Colonic mucosa (tissue), 4 donors: ENCODE results near the gene NHLRC2. TPM values are rescaled to one million over a fixed set of nuclear protein-coding genes. Genes with fewer than 3 reads are reported as not detected.
A peak's percentile ranks its signal among the peaks of the same experiment; 100 is the strongest.

Experiments
- DNase-seq: peaks from one replicate; pipeline ENCODE4 v3.0.0-alpha.2; 2020
- H3K27ac ChIP-seq: fragments of 200-600 bp; one replicate; pipeline ENCODE4 v1.8.0; 2021
- H3K27me3 ChIP-seq: fragments of 200-600 bp; one replicate; pipeline ENCODE4 v1.8.0; 2021
- H3K36me3 ChIP-seq: fragments of 200-600 bp; one replicate; pipeline ENCODE4 v1.8.0; 2021
- H3K4me1 ChIP-seq: fragments of 200-600 bp; one replicate; pipeline ENCODE4 v1.8.0; 2021; ENCODE audit warnings: mild to moderate bottlenecking
- H3K4me3 ChIP-seq: fragments of 200-600 bp; one replicate; pipeline ENCODE4 v1.8.0; 2021
- H3K9ac ChIP-seq, 2 donors: one replicate each; pipeline ENCODE4 v1.7.0; 2013; ENCODE audit warnings: control low read depth in 2 of 2, low read depth in 2 of 2, low read length in 2 of 2
- H3K9me3 ChIP-seq: fragments of 200-600 bp; one replicate; pipeline ENCODE4 v1.8.0; 2021
- intact Hi-C: fragments of 100-400 bp; cut with DNase I; formaldehyde crosslinking; loops from one replicate; pipeline ENCODE4 v1.14.1; 2022
- total RNA-seq, 2 donors: library from RNA; stranded (reverse); fragmentation: NEBNext Ultra II Directional in 1 of 2; extraction: Animal tissue kit (Norgen Biotek cat#: 25700) in 1 of 2; gene quantifications; one replicate each; pipeline ENCODE4 v1.2.1, GENCODE V29; 2021
- TF ChIP-seq, protein P1 (sequence below): fragments of 200-600 bp; IDR thresholded peaks from one replicate; pipeline ENCODE4 v1.8.0; 2022; ENCODE audit warnings: antibody characterized with exemption, mild to moderate bottlenecking
- donor health status: healthy.
- donor health status: DM: no; HTN: no; CAD: no.
- donor health status: DM: no; HTN: no; CAD: no.

Gene NHLRC2
- total RNA-seq, 2 donors from 2014 or later, result 31.2 to 46.1 TPM

DNA sequence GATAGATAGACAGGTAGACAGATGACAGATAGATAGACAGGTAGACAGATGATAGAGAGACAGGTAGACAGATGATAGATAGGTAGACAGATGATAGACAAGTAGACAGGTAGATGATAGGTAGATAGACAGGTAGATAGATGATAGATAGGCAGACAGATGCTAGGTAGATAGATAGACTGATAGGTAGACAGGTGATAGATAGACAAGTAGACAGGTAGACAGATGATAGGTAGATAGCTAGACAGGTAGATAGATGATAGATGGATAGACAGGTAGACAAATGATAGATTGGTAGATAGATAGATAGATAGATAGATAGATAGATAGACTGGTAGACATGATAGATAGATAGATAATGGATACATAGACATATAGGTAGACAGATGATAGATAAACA lies 95.8 kb downstream of the NHLRC2 start:
- Histone ChIP-seq H3K27ac (no peak overlapping the region), H3K36me3 (no peaks in the 10 kb centered on the region), H3K9ac (no peak overlapping the region), H3K27me3 (no peaks in the 10 kb centered on the region), H3K4me3 (no peak overlapping the region), H3K4me1 (no peaks in the 10 kb centered on the region), H3K9me3 (no peaks in the 10 kb centered on the region)
- DNase-seq, result no peak
- intact Hi-C loops, result no loop called here
- TF ChIP-seq, protein P1, sequence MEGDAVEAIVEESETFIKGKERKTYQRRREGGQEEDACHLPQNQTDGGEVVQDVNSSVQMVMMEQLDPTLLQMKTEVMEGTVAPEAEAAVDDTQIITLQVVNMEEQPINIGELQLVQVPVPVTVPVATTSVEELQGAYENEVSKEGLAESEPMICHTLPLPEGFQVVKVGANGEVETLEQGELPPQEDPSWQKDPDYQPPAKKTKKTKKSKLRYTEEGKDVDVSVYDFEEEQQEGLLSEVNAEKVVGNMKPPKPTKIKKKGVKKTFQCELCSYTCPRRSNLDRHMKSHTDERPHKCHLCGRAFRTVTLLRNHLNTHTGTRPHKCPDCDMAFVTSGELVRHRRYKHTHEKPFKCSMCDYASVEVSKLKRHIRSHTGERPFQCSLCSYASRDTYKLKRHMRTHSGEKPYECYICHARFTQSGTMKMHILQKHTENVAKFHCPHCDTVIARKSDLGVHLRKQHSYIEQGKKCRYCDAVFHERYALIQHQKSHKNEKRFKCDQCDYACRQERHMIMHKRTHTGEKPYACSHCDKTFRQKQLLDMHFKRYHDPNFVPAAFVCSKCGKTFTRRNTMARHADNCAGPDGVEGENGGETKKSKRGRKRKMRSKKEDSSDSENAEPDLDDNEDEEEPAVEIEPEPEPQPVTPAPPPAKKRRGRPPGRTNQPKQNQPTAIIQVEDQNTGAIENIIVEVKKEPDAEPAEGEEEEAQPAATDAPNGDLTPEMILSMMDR, result no peak

DNA sequence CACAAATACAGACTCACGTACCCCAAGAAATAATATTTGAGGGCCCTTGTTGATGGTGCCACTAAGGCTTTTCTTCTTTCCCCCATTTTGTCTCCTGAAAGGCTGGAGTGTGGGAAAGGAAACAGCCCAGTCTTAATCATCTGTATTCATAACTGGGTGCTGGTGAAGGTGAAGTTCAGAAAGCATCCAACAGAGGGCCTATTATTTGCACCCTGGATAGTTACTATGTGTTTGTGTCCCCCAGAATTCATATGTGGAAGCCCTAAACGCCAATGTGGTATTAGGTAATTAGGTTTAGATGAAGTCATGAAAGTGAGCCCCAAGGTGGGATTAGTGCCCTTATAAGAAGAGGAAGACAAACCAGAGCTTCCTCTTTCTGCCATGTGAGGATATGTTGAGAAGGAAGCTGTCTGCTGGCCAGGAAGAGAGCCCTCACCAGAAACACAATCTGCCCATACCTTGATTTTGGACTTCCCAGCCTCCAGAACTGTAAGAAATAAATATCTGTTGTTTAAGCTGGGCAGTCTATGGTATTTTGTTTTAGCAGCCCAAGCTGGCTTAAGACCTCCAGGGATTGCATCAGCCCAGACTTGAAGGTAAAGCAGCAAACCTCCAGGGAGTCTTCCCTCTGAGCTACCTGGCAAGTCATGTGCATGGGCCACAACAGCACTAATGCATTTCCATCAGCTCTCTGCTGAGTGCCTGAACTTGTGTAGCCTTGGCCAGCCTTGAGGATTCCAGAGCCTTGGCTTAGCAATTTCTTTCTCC lies 99.2 kb downstream of the NHLRC2 start:
- H3K9ac ChIP-seq, result no peak overlapping the region
- no peaks in the 10 kb centered on the region for H3K9me3 ChIP-seq
- no peaks in the 10 kb centered on the region for H3K36me3 ChIP-seq
- intact Hi-C loops, result no loop called here
- H3K27me3 ChIP-seq, result no peaks in the 10 kb centered on the region
- TF ChIP-seq, protein P1, result no peak
- no peak overlapping the region for H3K27ac ChIP-seq
- H3K4me3 ChIP-seq, result no peak overlapping the region
- peaks cover 6% of the 10 kb centered on the region for H3K4me1 ChIP-seq
- no peak for DNase-seq

- Histone ChIP-seq H3K9ac (no peak overlapping the region), H3K27me3 (no peaks in the 10 kb centered on the region), H3K4me1 (peaks cover 6% of the 10 kb centered on the region), H3K4me3 (no peak overlapping the region), H3K36me3 (no peaks in the 10 kb centered on the region), H3K27ac (no peak overlapping the region), H3K9me3 (no peaks in the 10 kb centered on the region)
- TF ChIP-seq, protein P1, result no peak
- intact Hi-C loops, result no loop called here
- no peak for DNase-seq
Measured at GRCh38 chr10:113954409-113954808, 99.9 kb downstream of the NHLRC2 start.

- H3K9ac ChIP-seq, result no peak overlapping the region
- H3K4me3 ChIP-seq, result no peak overlapping the region
- no peaks in the 10 kb centered on the region for H3K9me3 ChIP-seq
- no peaks in the 10 kb centered on the region for H3K36me3 ChIP-seq
- H3K27ac ChIP-seq, result no peak overlapping the region
- intact Hi-C loops, result no loop called here
- H3K4me1 ChIP-seq, result peaks cover 12% of the 10 kb centered on the region
- no peak for DNase-seq
- no peaks in the 10 kb centered on the region for H3K27me3 ChIP-seq
- TF ChIP-seq, protein P1, result no peak
Measured at GRCh38 chr10:113957013-113957412, 102.6 kb downstream of the NHLRC2 start.

GRCh38 chr10:113958631-113959382 lies 104.3 kb downstream of the NHLRC2 start:
- Histone ChIP-seq H3K9ac (peak overlapping the region; percentile 26 to 44), H3K27ac (peak overlapping the region; percentile 94), H3K9me3 (no peaks in the 10 kb centered on the region), H3K4me1 (peaks cover 12% of the 10 kb centered on the region), H3K27me3 (no peaks in the 10 kb centered on the region), H3K4me3 (no peak overlapping the region), H3K36me3 (no peaks in the 10 kb centered on the region)
- intact Hi-C loops, result no loop called here
- TF ChIP-seq, protein P1, result no peak
- peak; percentile 76 for DNase-seq
